Measurements from ENCODE around the gene ECT2L. TPM values are rescaled to one million over a fixed set of nuclear protein-coding genes. Genes with fewer than 3 reads are reported as not detected.

Gene ECT2L
- polyA plus RNA-seq, 1 experiment = 0.01 TPM

GRCh38 chr6:138818496-138819194 lies 22.8 kb downstream of the ECT2L start:
- ChIA-PET POLR2A (no interaction called here), CTCF (interaction anchor here (0.5 to 5.9 kb wide), 4 partner anchors 169 to 546 kb away, joined by 3 to 86 read pairs (median 8); partner anchors contain the start of gene REPS1)
- no peaks in the 10 kb centered on the region for H3K9me3 ChIP-seq (ENCODE audit: control insufficient read depth, insufficient read depth, low read length)
- no peaks in the 10 kb centered on the region for H3K27me3 ChIP-seq (ENCODE audit: control insufficient read depth, insufficient read depth, low read length)
- no peak for TF ChIP-seq CTCF (IDR thresholded peaks at IDR 0.05; ENCODE audit: low read depth, low read length)
- no peak overlapping the region for H3K4me3 ChIP-seq (ENCODE audit: low read depth, low read length)
- no peak for DNase-seq (ENCODE audit: low read depth, low spot score)
- H3K27ac ChIP-seq (ENCODE audit: low read depth, low read length) = no peak overlapping the region

GRCh38 chr6:138821519-138821918 lies 25.6 kb downstream of the ECT2L start:
- POLR2A ChIA-PET = no interaction called here
- no peak overlapping the region for H3K27ac ChIP-seq (ENCODE audit: low read depth, low read length)
- no peak for TF ChIP-seq CTCF (IDR thresholded peaks at IDR 0.05; ENCODE audit: low read depth, low read length)
- H3K27me3 ChIP-seq (ENCODE audit: control insufficient read depth, insufficient read depth, low read length) = no peaks in the 10 kb centered on the region
- no peak overlapping the region for H3K4me3 ChIP-seq (ENCODE audit: low read depth, low read length)
- DNase-seq (ENCODE audit: low read depth, low spot score) = no peak
- no peaks in the 10 kb centered on the region for H3K9me3 ChIP-seq (ENCODE audit: control insufficient read depth, insufficient read depth, low read length)
- CTCF ChIA-PET = no interaction called here

- Histone ChIP-seq H3K9me3 (ENCODE audit: control insufficient read depth, insufficient read depth, low read length) (no peaks in the 10 kb centered on the region), H3K27ac (ENCODE audit: low read depth, low read length) (no peak overlapping the region), H3K27me3 (ENCODE audit: control insufficient read depth, insufficient read depth, low read length) (no peaks in the 10 kb centered on the region), H3K4me3 (ENCODE audit: low read depth, low read length) (no peak overlapping the region)
- CTCF ChIA-PET = no interaction called here
- DNase-seq (ENCODE audit: low read depth, low spot score) = no peak
- no peak for TF ChIP-seq CTCF (IDR thresholded peaks at IDR 0.05; ENCODE audit: low read depth, low read length)
- POLR2A ChIA-PET = no interaction called here
Observed at GRCh38 chr6:138824482-138825144, 28.7 kb downstream of the ECT2L start.

- POLR2A ChIA-PET = no interaction called here
- Histone ChIP-seq H3K9me3 (ENCODE audit: control insufficient read depth, insufficient read depth, low read length) (no peaks in the 10 kb centered on the region), H3K27ac (ENCODE audit: low read depth, low read length) (no peak overlapping the region), H3K27me3 (ENCODE audit: control insufficient read depth, insufficient read depth, low read length) (no peaks in the 10 kb centered on the region), H3K4me3 (ENCODE audit: low read depth, low read length) (no peak overlapping the region)
- CTCF ChIA-PET = no interaction called here
- TF ChIP-seq CTCF (IDR thresholded peaks at IDR 0.05; ENCODE audit: low read depth, low read length) = no peak
- DNase-seq (ENCODE audit: low read depth, low spot score) = no peak
Observed at GRCh38 chr6:138830248-138830647, 34.4 kb downstream of the ECT2L start.

- CTCF ChIA-PET = no interaction called here
- DNase-seq (ENCODE audit: low read depth, low spot score) = no peak
- POLR2A ChIA-PET = interaction anchor here (0.6 kb wide), 1 partner anchor 15 kb away, joined by 4 read pairs; no protein-coding TSS in a partner anchor
- Histone ChIP-seq H3K9me3 (ENCODE audit: control insufficient read depth, insufficient read depth, low read length) (no peaks in the 10 kb centered on the region), H3K27ac (ENCODE audit: low read depth, low read length) (no peak overlapping the region), H3K4me3 (ENCODE audit: low read depth, low read length) (no peak overlapping the region), H3K27me3 (ENCODE audit: control insufficient read depth, insufficient read depth, low read length) (no peaks in the 10 kb centered on the region)
- no peak for TF ChIP-seq CTCF (IDR thresholded peaks at IDR 0.05; ENCODE audit: low read depth, low read length)
Observed at GRCh38 chr6:138832182-138832581, 36.3 kb downstream of the ECT2L start.
